Hepatocyte (in vitro differentiated cells): ENCODE data around the gene GRIK1. TPM values are rescaled to one million over a fixed set of nuclear protein-coding genes. Genes with fewer than 3 reads are reported as not detected.

ENCODE experiments used
- DNase-seq: peaks from one replicate; pipeline ENCODE4 v3.0.0-alpha.2; 2016; ENCODE audit warnings: low spot score
- H2AFZ ChIP-seq: fragments of 200-600 bp; sonication (generic); 2 replicates; pipeline ENCODE4 v1.6.0; 2016; ENCODE audit warnings: antibody characterized with exemption, mild to moderate bottlenecking
- H3K27ac ChIP-seq: fragments of 200-600 bp; sonication (generic); 2 replicates; pipeline ENCODE4 v1.5.1; 2016; ENCODE audit warnings: mild to moderate bottlenecking
- H3K27me3 ChIP-seq: fragments of 200-600 bp; sonication (generic); 2 replicates; pipeline ENCODE4 v1.6.1; 2016
- H3K36me3 ChIP-seq: fragments of 200-600 bp; sonication (generic); replicated peaks from 2 replicates; pipeline ENCODE4 v1.5.1; 2016; ENCODE audit warnings: low read depth; ENCODE audit not compliant: insufficient read depth
- H3K4me1 ChIP-seq: fragments of 200-600 bp; sonication (generic); 2 replicates; pipeline ENCODE4 v1.5.1; 2016; ENCODE audit warnings: mild to moderate bottlenecking, moderate library complexity; ENCODE audit not compliant: insufficient read depth
- H3K4me2 ChIP-seq: fragments of 200-600 bp; sonication (generic); 2 replicates; pipeline ENCODE4 v1.6.0; 2016
- H3K4me3 ChIP-seq: fragments of 200-600 bp; sonication (generic); 2 replicates; pipeline ENCODE4 v1.5.1; 2016; ENCODE audit warnings: mild to moderate bottlenecking
- H3K79me2 ChIP-seq: fragments of 200-600 bp; sonication (generic); 2 replicates; pipeline ENCODE4 v1.6.0; 2017; ENCODE audit warnings: mild to moderate bottlenecking
- H3K9me2 ChIP-seq: fragments of 200-600 bp; sonication (generic); replicated peaks from 2 replicates; pipeline ENCODE4 v1.6.0; 2017; ENCODE audit warnings: mild to moderate bottlenecking; ENCODE audit not compliant: insufficient read depth
- H3K9me3 ChIP-seq: fragments of 200-600 bp; sonication (generic); 2 replicates; pipeline ENCODE4 v1.5.1; 2016; ENCODE audit warnings: low read depth, mild to moderate bottlenecking
- H4K20me1 ChIP-seq: fragments of 200-600 bp; sonication (generic); 2 replicates; pipeline ENCODE4 v1.6.0; 2016; ENCODE audit warnings: mild to moderate bottlenecking; ENCODE audit not compliant: insufficient read depth, poor library complexity, severe bottlenecking
- CTCF ChIP-seq: fragments of 200-600 bp; sonication (generic); IDR thresholded peaks from 2 replicates; pipeline ENCODE4 v1.5.1; 2016; ENCODE audit warnings: antibody characterized with exemption, mild to moderate bottlenecking; ENCODE audit not compliant: poor library complexity
- EZH2 ChIP-seq: fragments of 200-600 bp; sonication (generic); IDR thresholded peaks from 2 replicates; pipeline ENCODE4 v1.6.1; 2016; ENCODE audit warnings: antibody characterized with exemption, mild to moderate bottlenecking, borderline replicate concordance
- EZH2phosphoT487 ChIP-seq: fragments of 200-600 bp; sonication (generic); IDR thresholded peaks from one replicate; pipeline ENCODE4 v1.6.1; 2018; ENCODE audit warnings: antibody characterized with exemption, mild to moderate bottlenecking, low read depth, moderate library complexity; ENCODE audit not compliant: unreplicated experiment, severe bottlenecking
- whole genome bisulfite sequencing: methylation state at CpG from one replicate; pipeline ENCODE4 v1.1.6; 2016; ENCODE audit warnings: low lambda C conversion rate; ENCODE audit errors: missing lambda C conversion rate; 5-methylcytosine and 5-hydroxymethylcytosine counted together
- polyA plus RNA-seq: library from polyadenylated mRNA; unstranded; fragments of >200 nt; fragmentation: Nextera tagmentation; extraction: Ambion mirVana; gene quantifications from 2 replicates; pipeline ENCODE4 v1.2.1, GENCODE V29; 2016
- total RNA-seq: library from RNA; depleted of rRNA; stranded (reverse); fragments of >200 nt; gene quantifications from 2 replicates; pipeline ENCODE4 v1.2.3, GENCODE V29; 2014

Gene GRIK1
- total and polyA plus RNA-seq, 2 experiments from 2014 or later: 0.77 to 2.3 TPM

GRCh38 chr21:29789393-29789792 lies 150.4 kb downstream of the GRIK1 start:
- Histone ChIP-seq H3K27me3 (no peaks in the 10 kb centered on the region), H3K79me2 (no peaks in the 10 kb centered on the region), H4K20me1 (no peaks in the 10 kb centered on the region), H3K9me3 (no peaks in the 10 kb centered on the region), H2AFZ (no peak overlapping the region), H3K36me3 (no peaks in the 10 kb centered on the region), H3K27ac (no peak overlapping the region), H3K9me2 (no peaks in the 10 kb centered on the region), H3K4me3 (no peak overlapping the region), H3K4me2 (no peak overlapping the region), H3K4me1 (no peaks in the 10 kb centered on the region)
- no peak for DNase-seq
- TF ChIP-seq EZH2: no peak
- no peak for TF ChIP-seq EZH2phosphoT487
- no peak for TF ChIP-seq CTCF
- WGBS: 86% methylated on average over 3 of the region's 3 CpGs

- WGBS: 76% methylated on average over 2 of the region's 2 CpGs
Observed at GRCh38 chr21:29788752-29789151, 151.0 kb downstream of the GRIK1 start.

GRCh38 chr21:29787361-29787909 lies 152.4 kb downstream of the GRIK1 start:
- no peak overlapping the region for H3K4me3 ChIP-seq
- DNase-seq: no peak
- H3K4me1 ChIP-seq: no peaks in the 10 kb centered on the region
- TF ChIP-seq EZH2phosphoT487 (no peak), EZH2 (no peak), CTCF (no peak)
- no peaks in the 10 kb centered on the region for H3K27me3 ChIP-seq
- no peaks in the 10 kb centered on the region for H3K9me3 ChIP-seq
- no peak overlapping the region for H2AFZ ChIP-seq
- no peak overlapping the region for H3K4me2 ChIP-seq
- H3K9me2 ChIP-seq: no peaks in the 10 kb centered on the region
- no peaks in the 10 kb centered on the region for H4K20me1 ChIP-seq
- no peak overlapping the region for H3K27ac ChIP-seq
- 84% methylated on average over 5 of the region's 5 CpGs for WGBS
- no peaks in the 10 kb centered on the region for H3K36me3 ChIP-seq
- no peaks in the 10 kb centered on the region for H3K79me2 ChIP-seq

More at GRCh38 chr21:29788752-29789151, 151.0 kb downstream of the GRIK1 start:
- no peak for TF ChIP-seq CTCF
- no peak for TF ChIP-seq EZH2
- TF ChIP-seq EZH2phosphoT487: no peak
- Histone ChIP-seq H2AFZ (no peak overlapping the region), H3K4me3 (no peak overlapping the region), H4K20me1 (no peaks in the 10 kb centered on the region), H3K9me2 (no peaks in the 10 kb centered on the region), H3K9me3 (no peaks in the 10 kb centered on the region), H3K27ac (no peak overlapping the region), H3K27me3 (no peaks in the 10 kb centered on the region), H3K4me2 (no peak overlapping the region), H3K79me2 (no peaks in the 10 kb centered on the region), H3K36me3 (no peaks in the 10 kb centered on the region), H3K4me1 (no peaks in the 10 kb centered on the region)
- no peak for DNase-seq
